ENCODE data around the gene ZNF41.

The ZNF41 gene

GRCh38 chrX:47489507-47490275 is 6.7 kb upstream of the ZNF41 start:
- no peak for DNase-seq

DNA sequence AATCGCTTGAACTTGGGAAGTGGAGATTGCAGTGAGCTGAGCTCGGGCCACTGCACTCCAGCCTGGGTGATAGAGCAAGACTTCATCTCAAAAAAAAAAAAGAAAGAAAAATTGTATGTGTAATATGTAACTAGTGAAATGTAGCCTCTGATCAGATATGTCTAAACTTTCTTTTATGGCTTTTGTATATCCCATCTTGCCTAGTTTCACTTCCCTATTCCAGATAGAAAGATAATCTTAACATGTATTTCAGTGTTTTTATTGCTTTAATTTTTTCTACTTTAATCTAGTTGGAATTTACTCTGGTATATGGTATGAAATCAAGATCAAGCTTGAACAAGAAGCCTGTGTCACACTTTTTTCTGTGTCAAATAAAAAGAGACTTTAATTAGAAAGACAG is 1.9 kb upstream of the ZNF41 start:
- DNase-seq: no peak

- DNase-seq: no peak
Observed at GRCh38 chrX:47483306-47484268, 565 bp upstream of the ZNF41 start.

DNA sequence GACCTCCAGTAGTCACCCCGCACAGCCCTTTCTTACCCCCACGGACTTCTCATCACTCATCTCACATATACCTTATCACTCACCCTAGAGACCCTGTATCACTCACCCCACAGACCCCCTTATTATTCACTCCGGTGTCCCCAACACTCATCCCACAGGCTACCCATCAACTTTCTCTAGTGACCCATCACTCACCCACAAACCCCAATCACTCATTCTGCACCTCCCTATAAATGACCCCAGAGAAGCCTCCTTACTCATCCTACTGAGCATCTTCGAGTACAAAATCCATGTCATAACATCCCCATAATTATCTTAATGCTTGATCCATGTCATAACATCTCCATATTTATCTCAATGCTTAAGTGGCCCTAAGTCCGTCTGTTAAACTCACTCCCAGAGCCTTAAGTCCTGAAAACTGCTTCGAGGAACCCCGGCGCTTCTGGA is 934 bp downstream of the ZNF41 start:
- DNase-seq: no peak

GRCh38 chrX:47481160-47481559 is 1.9 kb downstream of the ZNF41 start:
- no peak for DNase-seq

DNA sequence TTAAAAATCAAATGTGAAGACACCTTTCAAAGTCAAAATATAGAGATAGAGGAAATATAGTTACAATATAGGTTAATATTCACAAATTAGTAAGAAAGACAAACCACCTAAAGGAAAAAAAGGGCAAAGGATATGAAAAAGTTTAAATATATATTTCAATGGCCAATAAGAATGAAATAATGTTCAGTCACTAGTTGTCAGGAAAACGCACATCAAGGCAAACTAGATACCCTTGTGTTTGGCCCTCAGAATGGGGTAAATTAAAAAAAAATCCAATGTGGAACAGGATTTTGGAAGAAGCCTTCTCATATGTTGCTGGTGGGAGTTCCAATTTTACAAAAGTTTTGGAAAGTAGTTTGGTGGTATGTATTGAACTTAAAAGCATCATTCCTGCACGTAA is 2.4 kb downstream of the ZNF41 start:
- no peak for DNase-seq

- no peak for DNase-seq
Observed at GRCh38 chrX:47475476-47475875, 7.5 kb downstream of the ZNF41 start.

DNA sequence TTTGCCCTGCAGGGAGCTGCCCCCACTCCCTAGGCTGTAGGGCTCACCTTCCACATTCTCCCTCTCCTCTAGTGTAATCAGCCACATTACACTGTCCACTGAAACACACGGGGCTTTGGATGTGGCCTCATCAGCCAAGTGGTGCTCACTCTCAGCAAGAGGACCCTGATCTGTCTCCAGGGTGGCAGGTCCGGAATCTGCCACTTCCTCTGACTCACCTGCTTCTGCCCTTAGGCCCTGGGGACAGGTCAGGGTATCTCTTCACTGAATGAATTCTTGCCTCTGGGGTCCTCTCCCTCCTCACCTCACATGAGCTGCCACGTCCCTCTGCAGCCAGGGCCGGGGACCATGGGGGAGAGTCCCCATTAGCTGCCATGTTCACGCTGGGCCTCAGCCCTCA is 15.9 kb downstream of the ZNF41 start:
- DNase-seq: no peak

GRCh38 chrX:47460561-47460960 is 22.5 kb downstream of the ZNF41 start:
- DNase-seq: no peak

GRCh38 chrX:47458528-47458927 is 24.5 kb downstream of the ZNF41 start:
- no peak for DNase-seq

GRCh38 chrX:47456080-47456479 is 26.9 kb downstream of the ZNF41 start:
- DNase-seq: no peak

- DNase-seq: no peak
Observed at GRCh38 chrX:47452112-47452511, 30.9 kb downstream of the ZNF41 start.

DNA sequence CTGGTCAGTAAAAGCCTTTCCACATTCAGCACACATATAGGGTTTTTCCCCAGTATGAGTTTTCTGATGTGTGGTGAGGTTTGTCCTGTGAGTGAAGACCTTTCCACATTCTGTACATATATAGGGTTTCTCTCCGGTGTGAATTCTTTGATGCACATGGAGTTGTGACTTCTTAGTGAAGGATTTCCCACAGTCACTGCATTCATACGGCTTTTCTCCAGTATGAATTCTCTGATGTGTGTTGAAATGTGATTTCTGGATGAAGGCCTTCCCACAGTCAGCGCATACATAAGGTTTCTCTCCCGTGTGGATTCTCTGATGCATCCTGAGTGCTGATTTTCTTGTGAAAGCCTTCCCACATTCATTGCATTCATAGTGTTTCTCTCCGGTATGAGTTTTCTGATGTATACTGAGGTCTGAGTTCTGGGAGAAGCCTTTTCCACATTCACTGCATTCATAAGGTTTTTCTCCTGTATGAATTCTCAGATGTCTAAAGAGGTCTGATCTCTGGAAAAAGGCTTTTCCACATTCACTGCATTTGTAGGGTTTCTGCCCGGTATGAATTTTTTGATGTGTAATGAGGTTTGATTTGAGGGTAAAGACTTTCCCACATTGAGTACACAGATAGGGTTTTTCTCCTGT is 34.7 kb downstream of the ZNF41 start:
- no peak for DNase-seq

DNA sequence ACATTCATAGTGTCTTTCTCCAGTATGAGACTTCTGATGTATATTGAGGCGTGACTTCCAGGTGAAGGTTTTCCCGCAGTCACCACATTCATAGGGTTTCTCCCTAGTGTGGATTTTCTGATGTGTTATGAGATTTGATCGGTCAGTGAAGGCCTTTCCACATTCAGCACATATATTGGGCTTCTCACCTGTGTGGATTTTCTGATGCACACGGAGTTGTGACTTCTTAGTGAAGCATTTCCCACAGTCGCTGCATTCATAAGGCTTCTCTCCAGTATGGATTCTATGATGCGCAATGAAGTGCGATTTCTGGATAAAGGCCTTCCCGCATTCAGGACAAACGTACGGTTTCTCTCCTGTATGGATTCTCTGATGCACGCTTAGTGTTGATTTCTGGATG is 35.4 kb downstream of the ZNF41 start:
- DNase-seq: no peak

DNA sequence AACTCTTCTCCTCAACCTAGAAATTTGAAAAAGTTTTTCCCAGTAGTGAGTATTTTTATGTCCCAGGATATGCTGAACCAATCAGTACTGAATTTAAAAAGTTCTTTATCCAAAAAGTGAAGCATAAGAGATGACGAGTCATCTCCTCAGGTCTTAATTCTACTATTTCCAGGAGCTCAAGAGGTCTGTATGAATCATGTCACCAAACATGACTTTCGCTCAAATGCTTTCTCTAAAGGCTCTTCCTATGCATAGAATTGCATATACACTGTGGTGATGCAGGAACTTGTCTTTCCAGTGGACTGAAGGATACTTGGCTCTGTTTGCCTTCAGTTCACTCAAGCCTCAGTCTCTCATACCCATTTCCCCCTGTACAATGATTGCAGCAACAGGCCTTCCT is 36.1 kb downstream of the ZNF41 start:
- DNase-seq: no peak

GRCh38 chrX:47446431-47446830 is 36.6 kb downstream of the ZNF41 start:
- DNase-seq: no peak

GRCh38 chrX:47430925-47431324 is 52.1 kb downstream of the ZNF41 start:
- no peak for DNase-seq

- no peak for DNase-seq
Observed at GRCh38 chrX:47422444-47422843, 60.6 kb downstream of the ZNF41 start.

GRCh38 chrX:47420962-47421361 is 62.1 kb downstream of the ZNF41 start:
- DNase-seq: no peak

DNA sequence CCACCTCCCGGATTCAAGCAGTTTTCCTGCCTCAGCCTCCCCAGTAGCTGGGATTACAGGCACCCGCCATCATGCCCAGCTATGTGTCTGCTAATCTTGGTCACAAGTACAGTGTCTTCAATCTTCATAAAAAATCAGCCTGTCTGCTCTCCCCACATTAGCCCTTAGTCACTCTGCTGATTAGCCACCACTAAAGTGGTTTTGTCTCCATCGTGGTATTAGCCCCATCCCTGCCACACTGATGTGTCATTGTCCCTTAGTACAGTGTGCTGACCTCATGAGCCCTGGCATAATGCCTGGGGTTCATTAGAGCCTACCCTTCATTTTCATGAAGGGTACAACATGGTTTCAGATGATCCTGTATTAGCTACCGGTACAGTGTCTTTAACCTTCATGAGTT is 62.8 kb downstream of the ZNF41 start:
- DNase-seq: no peak

- no peak for DNase-seq
Observed at GRCh38 chrX:47413179-47413594, 69.8 kb downstream of the ZNF41 start.
